DOHH2 (cell line): ENCODE measurements around the gene SLC2A10.

Experiments
- H3F3A ChIP-seq: fragments of 200-600 bp; sonication (generic), shearing (Covaris generic); 2 replicates; pipeline ENCODE4 v1.6.0; 2016; ENCODE audit warnings: antibody characterized with exemption, mild to moderate bottlenecking; ENCODE audit not compliant: control insufficient read depth, insufficient read depth
- H3K27ac ChIP-seq: fragments of 200-600 bp; sonication (generic); 2 replicates; pipeline ENCODE4 v1.5.1; 2014; ENCODE audit warnings: low read depth, mild to moderate bottlenecking, low read length, moderate library complexity
- H3K27me3 ChIP-seq: fragments of 200-600 bp; sonication (generic); 2 replicates; pipeline ENCODE4 v1.6.1; 2014; ENCODE audit warnings: mild to moderate bottlenecking, low read length, mixed read lengths; ENCODE audit not compliant: control insufficient read depth
- H3K36me3 ChIP-seq: fragments of 200-600 bp; sonication (generic); 2 replicates; pipeline ENCODE4 v1.6.1; 2014; ENCODE audit warnings: mild to moderate bottlenecking, low read length, moderate library complexity, mixed read lengths; ENCODE audit not compliant: control insufficient read depth
- H3K4me1 ChIP-seq: fragments of 200-600 bp; sonication (generic); 2 replicates; pipeline ENCODE4 v1.6.1; 2014; ENCODE audit warnings: mild to moderate bottlenecking, low read length, mixed read lengths; ENCODE audit not compliant: control insufficient read depth
- H3K4me2 ChIP-seq: fragments of 200-600 bp; sonication (generic); 2 replicates; pipeline ENCODE4 v1.6.0; 2014; ENCODE audit warnings: mild to moderate bottlenecking, low read length, moderate library complexity
- H3K4me3 ChIP-seq: fragments of 200-600 bp; sonication (generic); 2 replicates; pipeline ENCODE4 v1.5.1; 2014; ENCODE audit warnings: mild to moderate bottlenecking, low read length, mixed read lengths
- H3K79me2 ChIP-seq: fragments of 200-600 bp; sonication (generic); 2 replicates; pipeline ENCODE4 v1.6.1; 2014; ENCODE audit warnings: mild to moderate bottlenecking, low read length, mixed read lengths; ENCODE audit not compliant: control insufficient read depth
- H3K9me2 ChIP-seq: fragments of 200-600 bp; sonication (generic); replicated peaks from 2 replicates; pipeline ENCODE4 v1.6.1; 2014; ENCODE audit warnings: mild to moderate bottlenecking, low read length, mixed read lengths; ENCODE audit not compliant: control insufficient read depth
- H3K9me3 ChIP-seq: fragments of 200-600 bp; sonication (generic); 2 replicates; pipeline ENCODE4 v1.6.1; 2014; ENCODE audit warnings: antibody characterized with exemption, low read length, mixed read lengths; ENCODE audit not compliant: control insufficient read depth, insufficient read depth
- H4K20me1 ChIP-seq: fragments of 200-600 bp; sonication (generic); 2 replicates; pipeline ENCODE4 v1.6.0; 2014; ENCODE audit warnings: low read depth, mild to moderate bottlenecking, antibody characterized with exemption, low read length, moderate library complexity; ENCODE audit not compliant: control insufficient read depth, insufficient read depth
- CTCF ChIP-seq: fragments of 200-600 bp; sonication (generic); IDR thresholded peaks from one replicate; pipeline ENCODE4 v1.5.1; 2014; ENCODE audit warnings: antibody characterized with exemption, mild to moderate bottlenecking, low read depth, low read length; ENCODE audit not compliant: poor library complexity, severe bottlenecking
- EZH2phosphoT487 ChIP-seq: fragments of 200-600 bp; sonication (generic); IDR thresholded peaks from 2 replicates; pipeline ENCODE4 v1.6.1; 2017; ENCODE audit warnings: borderline replicate concordance, mild to moderate bottlenecking, antibody characterized with exemption, low read length, moderate library complexity, mixed read lengths

SLC2A10 gene

GRCh38 chr20:46696791-46697279 is 12.6 kb upstream of the SLC2A10 start:
- Histone ChIP-seq H3K36me3 (no peaks in the 10 kb centered on the region), H3K27me3 (no peaks in the 10 kb centered on the region), H3K79me2 (no peaks in the 10 kb centered on the region), H3K9me2 (no peaks in the 10 kb centered on the region), H3F3A (no peaks in the 10 kb centered on the region), H3K9me3 (no peaks in the 10 kb centered on the region), H4K20me1 (no peaks in the 10 kb centered on the region), H3K4me3 (no peak overlapping the region), H3K27ac (no peak overlapping the region), H3K4me1 (peaks cover 16% of the 10 kb centered on the region), H3K4me2 (no peak overlapping the region)
- TF ChIP-seq CTCF (no peak), EZH2phosphoT487 (no peak)

- no peaks in the 10 kb centered on the region for H3K27me3 ChIP-seq
- H3F3A ChIP-seq: no peaks in the 10 kb centered on the region
- TF ChIP-seq CTCF: no peak
- TF ChIP-seq EZH2phosphoT487: no peak
- H3K9me3 ChIP-seq: no peaks in the 10 kb centered on the region
- H3K79me2 ChIP-seq: no peaks in the 10 kb centered on the region
- no peak overlapping the region for H3K4me2 ChIP-seq
- H3K36me3 ChIP-seq: no peaks in the 10 kb centered on the region
- H3K4me1 ChIP-seq: peaks cover 16% of the 10 kb centered on the region
- H3K9me2 ChIP-seq: no peaks in the 10 kb centered on the region
- H4K20me1 ChIP-seq: no peaks in the 10 kb centered on the region
- no peak overlapping the region for H3K4me3 ChIP-seq
- no peak overlapping the region for H3K27ac ChIP-seq
Observed at GRCh38 chr20:46698788-46699187, 10.7 kb upstream of the SLC2A10 start.

- Histone ChIP-seq H3K4me1 (peaks cover 7% of the 10 kb centered on the region), H3F3A (no peaks in the 10 kb centered on the region), H3K27ac (no peak overlapping the region), H4K20me1 (no peaks in the 10 kb centered on the region), H3K9me3 (no peaks in the 10 kb centered on the region), H3K27me3 (no peaks in the 10 kb centered on the region), H3K4me2 (no peak overlapping the region), H3K9me2 (no peaks in the 10 kb centered on the region), H3K79me2 (no peaks in the 10 kb centered on the region), H3K36me3 (no peaks in the 10 kb centered on the region), H3K4me3 (no peak overlapping the region)
- TF ChIP-seq CTCF: peak; percentile 82
- no peak for TF ChIP-seq EZH2phosphoT487
Observed at GRCh38 chr20:46699651-46700359, 9.6 kb upstream of the SLC2A10 start.
